ENCODE results near the gene NASP.

NASP gene

DNA sequence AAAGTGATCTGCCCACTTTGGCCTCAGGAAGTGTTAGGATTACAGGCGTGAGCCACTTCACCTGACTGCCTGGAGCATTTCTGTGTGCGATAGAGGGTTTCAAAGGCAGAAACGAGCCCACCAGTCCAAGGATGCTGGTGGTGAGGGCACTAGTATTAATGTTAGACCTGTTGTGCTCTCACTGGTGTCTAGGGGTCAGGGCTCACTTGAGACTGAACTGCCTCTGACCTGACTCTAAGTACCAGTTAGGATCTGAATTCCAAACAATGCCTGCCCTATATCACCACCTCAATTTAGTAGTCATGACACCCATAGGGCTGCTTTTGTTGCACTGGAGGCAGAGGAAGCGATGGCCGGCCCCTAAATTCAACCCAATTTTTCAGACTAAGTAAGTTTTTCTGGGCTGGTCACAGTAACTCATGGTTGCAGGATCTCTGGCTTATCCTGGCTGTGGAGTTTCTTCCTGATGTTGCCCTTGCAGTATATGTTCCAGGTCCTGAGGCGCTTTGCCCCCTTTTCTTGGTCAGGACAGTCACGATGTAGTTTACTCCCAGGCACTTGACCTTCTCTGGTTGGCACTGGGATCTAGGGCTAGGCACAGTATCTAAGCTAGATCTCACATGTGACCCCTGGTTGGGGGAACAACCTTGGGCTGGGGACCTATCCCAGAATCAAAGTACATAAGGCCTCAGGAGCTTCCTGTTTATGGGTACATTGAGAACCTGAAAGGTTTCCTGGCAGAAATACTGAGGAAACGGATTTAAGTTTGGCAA, 35.5 kb downstream of the NASP start:
- TF ChIP-seq ZBTB7A (IDR thresholded peaks at IDR 0.05; ENCODE audit: low read depth), result no peak
- TF ChIP-seq, protein P1, sequence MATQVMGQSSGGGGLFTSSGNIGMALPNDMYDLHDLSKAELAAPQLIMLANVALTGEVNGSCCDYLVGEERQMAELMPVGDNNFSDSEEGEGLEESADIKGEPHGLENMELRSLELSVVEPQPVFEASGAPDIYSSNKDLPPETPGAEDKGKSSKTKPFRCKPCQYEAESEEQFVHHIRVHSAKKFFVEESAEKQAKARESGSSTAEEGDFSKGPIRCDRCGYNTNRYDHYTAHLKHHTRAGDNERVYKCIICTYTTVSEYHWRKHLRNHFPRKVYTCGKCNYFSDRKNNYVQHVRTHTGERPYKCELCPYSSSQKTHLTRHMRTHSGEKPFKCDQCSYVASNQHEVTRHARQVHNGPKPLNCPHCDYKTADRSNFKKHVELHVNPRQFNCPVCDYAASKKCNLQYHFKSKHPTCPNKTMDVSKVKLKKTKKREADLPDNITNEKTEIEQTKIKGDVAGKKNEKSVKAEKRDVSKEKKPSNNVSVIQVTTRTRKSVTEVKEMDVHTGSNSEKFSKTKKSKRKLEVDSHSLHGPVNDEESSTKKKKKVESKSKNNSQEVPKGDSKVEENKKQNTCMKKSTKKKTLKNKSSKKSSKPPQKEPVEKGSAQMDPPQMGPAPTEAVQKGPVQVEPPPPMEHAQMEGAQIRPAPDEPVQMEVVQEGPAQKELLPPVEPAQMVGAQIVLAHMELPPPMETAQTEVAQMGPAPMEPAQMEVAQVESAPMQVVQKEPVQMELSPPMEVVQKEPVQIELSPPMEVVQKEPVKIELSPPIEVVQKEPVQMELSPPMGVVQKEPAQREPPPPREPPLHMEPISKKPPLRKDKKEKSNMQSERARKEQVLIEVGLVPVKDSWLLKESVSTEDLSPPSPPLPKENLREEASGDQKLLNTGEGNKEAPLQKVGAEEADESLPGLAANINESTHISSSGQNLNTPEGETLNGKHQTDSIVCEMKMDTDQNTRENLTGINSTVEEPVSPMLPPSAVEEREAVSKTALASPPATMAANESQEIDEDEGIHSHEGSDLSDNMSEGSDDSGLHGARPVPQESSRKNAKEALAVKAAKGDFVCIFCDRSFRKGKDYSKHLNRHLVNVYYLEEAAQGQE (IDR thresholded peaks at IDR 0.05; ENCODE audit: low read depth), result no peak
- TF ChIP-seq EGR1 (IDR thresholded peaks at IDR 0.05), result no peak
- no peak for TF ChIP-seq CREB1 (IDR thresholded peaks at IDR 0.05; ENCODE audit: low read depth)
- TF ChIP-seq, protein P2, sequence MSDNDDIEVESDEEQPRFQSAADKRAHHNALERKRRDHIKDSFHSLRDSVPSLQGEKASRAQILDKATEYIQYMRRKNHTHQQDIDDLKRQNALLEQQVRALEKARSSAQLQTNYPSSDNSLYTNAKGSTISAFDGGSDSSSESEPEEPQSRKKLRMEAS (IDR thresholded peaks at IDR 0.05), result no peak
- TF ChIP-seq TCF12 (IDR thresholded peaks at IDR 0.05; ENCODE audit: low read depth), result no peak
- TF ChIP-seq CEBPB (IDR thresholded peaks at IDR 0.05), result no peak
- TF ChIP-seq USF1 (IDR thresholded peaks at IDR 0.05), result no peak
- TF ChIP-seq RAD21 (IDR thresholded peaks at IDR 0.05; ENCODE audit: low read depth), result no peak
- no peak for TF ChIP-seq NFIC (IDR thresholded peaks at IDR 0.05)
- no peak for TF ChIP-seq TAF1 (IDR thresholded peaks at IDR 0.05; ENCODE audit: low read depth)
- TF ChIP-seq TEAD4 (IDR thresholded peaks at IDR 0.05), result no peak
- TF ChIP-seq EP300 (IDR thresholded peaks at IDR 0.05; ENCODE audit: borderline replicate concordance), result no peak
- no peak for TF ChIP-seq FOXM1 (IDR thresholded peaks at IDR 0.05; ENCODE audit: borderline replicate concordance, low read depth)
- TF ChIP-seq YY1 (IDR thresholded peaks at IDR 0.05; ENCODE audit: low read depth), result no peak

DNA sequence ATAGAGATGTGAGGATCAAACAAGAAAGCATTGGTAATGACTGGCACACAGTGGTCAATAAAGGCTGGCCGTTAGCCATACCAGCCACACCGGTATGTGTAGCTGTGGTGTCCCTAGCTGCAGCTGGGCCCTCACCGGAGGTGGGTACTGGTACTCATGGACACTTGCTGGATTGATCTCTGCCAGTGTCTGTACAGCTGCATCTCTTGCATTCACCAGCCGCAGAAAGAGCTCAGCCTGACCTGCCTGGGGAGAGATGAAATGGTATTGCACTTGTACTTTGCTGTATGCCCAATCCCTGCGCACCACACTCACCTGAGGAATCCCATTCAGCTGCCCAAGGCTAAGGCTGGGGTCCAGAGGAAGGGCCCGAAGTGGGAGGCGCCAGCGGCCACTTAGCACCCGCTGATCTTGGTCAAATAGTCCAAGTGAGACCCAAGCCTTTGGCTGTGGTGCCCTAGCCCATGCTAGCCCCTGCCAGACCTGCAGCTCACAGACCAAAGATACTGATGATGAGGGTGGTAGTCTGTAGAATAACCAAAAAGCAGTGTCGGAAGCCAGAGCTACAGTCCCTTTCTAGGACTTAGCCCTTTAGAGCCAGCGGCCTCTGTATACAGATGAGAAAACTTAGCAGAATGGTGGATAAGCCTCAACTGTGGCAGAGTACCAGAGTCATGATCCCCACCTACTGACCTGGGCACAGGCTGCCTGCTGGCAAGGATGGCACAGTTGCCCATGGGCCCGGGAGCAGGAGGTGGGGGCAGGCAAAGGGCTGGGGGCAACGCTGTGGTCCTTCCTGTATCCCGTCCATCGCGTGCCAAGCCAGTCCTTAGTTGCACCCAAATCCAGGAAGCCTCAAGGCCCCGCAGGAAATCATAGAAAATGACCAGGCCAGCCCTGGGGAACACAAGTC, 37.0 kb downstream of the NASP start:
- TF ChIP-seq TAF1 (IDR thresholded peaks at IDR 0.05; ENCODE audit: low read depth), result no peak
- no peak for TF ChIP-seq ZBTB7A (IDR thresholded peaks at IDR 0.05; ENCODE audit: low read depth)
- no peak for TF ChIP-seq TCF12 (IDR thresholded peaks at IDR 0.05; ENCODE audit: low read depth)
- no peak for TF ChIP-seq CEBPB (IDR thresholded peaks at IDR 0.05)
- TF ChIP-seq NFIC (IDR thresholded peaks at IDR 0.05), result no peak
- TF ChIP-seq CREB1 (IDR thresholded peaks at IDR 0.05; ENCODE audit: low read depth), result no peak
- no peak for TF ChIP-seq EP300 (IDR thresholded peaks at IDR 0.05; ENCODE audit: borderline replicate concordance)

DNA sequence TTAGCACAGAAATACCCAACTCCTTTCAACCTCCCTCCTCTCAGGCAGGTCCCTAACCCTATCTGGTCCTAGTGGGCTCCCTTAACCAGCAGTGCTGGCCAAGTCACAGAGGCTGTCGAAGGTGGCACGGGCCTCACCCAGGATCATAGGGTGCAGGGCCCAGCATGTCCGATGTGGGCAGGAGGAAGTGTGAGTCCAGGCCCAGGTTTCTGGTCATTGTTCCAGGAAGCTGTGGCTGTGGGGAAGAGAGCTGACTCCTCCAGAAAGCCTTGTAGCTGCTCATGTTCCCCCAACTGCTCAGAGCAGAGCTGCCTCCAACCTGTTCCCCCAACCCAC, 37.6 kb downstream of the NASP start:
- TF ChIP-seq, protein P2 (IDR thresholded peaks at IDR 0.05), result no peak
- TF ChIP-seq EGR1 (IDR thresholded peaks at IDR 0.05) (no peak), CREB1 (IDR thresholded peaks at IDR 0.05; ENCODE audit: low read depth) (no peak), RAD21 (IDR thresholded peaks at IDR 0.05; ENCODE audit: low read depth) (no peak), USF1 (IDR thresholded peaks at IDR 0.05) (no peak), CEBPB (IDR thresholded peaks at IDR 0.05) (no peak), TEAD4 (IDR thresholded peaks at IDR 0.05) (no peak), FOXM1 (IDR thresholded peaks at IDR 0.05; ENCODE audit: borderline replicate concordance, low read depth) (no peak), EP300 (IDR thresholded peaks at IDR 0.05; ENCODE audit: borderline replicate concordance) (no peak), TAF1 (IDR thresholded peaks at IDR 0.05; ENCODE audit: low read depth) (no peak), NFIC (IDR thresholded peaks at IDR 0.05) (no peak), TCF12 (IDR thresholded peaks at IDR 0.05; ENCODE audit: low read depth) (no peak), ZBTB7A (IDR thresholded peaks at IDR 0.05; ENCODE audit: low read depth) (no peak), YY1 (IDR thresholded peaks at IDR 0.05; ENCODE audit: low read depth) (no peak)
- TF ChIP-seq, protein P1 (IDR thresholded peaks at IDR 0.05; ENCODE audit: low read depth), result no peak

- no peak for TF ChIP-seq CEBPB (IDR thresholded peaks at IDR 0.05)
- TF ChIP-seq NFIC (IDR thresholded peaks at IDR 0.05), result no peak
- no peak for TF ChIP-seq CREB1 (IDR thresholded peaks at IDR 0.05; ENCODE audit: low read depth)
- TF ChIP-seq EGR1 (IDR thresholded peaks at IDR 0.05), result no peak
- TF ChIP-seq, protein P1 (IDR thresholded peaks at IDR 0.05; ENCODE audit: low read depth), result no peak
- no peak for TF ChIP-seq EP300 (IDR thresholded peaks at IDR 0.05; ENCODE audit: borderline replicate concordance)
- no peak for TF ChIP-seq YY1 (IDR thresholded peaks at IDR 0.05; ENCODE audit: low read depth)
- TF ChIP-seq TAF1 (IDR thresholded peaks at IDR 0.05; ENCODE audit: low read depth), result no peak
- no peak for TF ChIP-seq TEAD4 (IDR thresholded peaks at IDR 0.05)
These were observed 38.2 kb downstream of the NASP start for GRCh38 chr1:45621895-45622523.

Data from Ishikawa (cell line).